GM10266 (cell line): ENCODE data around the gene C11orf87.

Experiments
- DNase-seq: peaks from one replicate; pipeline ENCODE4 v3.0.0; 2012; ENCODE audit errors: extremely low spot score
- TF ChIP-seq, protein P1 (sequence below): IDR thresholded peaks from 2 replicates; pipeline ENCODE4 v1.5.1; 2012; ENCODE audit warnings: mild to moderate bottlenecking, low read depth; ENCODE audit not compliant: control insufficient read depth, insufficient read depth; ENCODE audit errors: missing control alignments

Gene C11orf87

DNA sequence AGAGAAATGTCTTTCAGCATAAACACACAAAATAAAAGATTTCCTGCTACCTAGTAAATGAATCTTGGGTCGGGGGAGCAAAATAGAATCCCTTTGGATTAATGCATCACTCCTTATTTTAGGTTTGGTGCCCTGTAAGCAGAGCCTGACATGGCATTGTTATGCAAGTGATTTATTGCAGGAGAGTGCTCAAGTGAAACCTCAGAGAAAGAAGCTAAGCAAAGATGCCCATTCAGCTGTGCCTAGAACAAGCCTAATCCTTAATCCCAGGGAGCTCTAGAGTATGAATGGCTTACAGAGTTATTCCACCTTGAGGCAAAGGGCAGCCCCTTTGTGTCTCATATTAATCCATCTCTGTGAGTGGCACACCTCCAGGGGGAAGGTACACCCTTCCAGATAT is 21.1 kb downstream of the C11orf87 start:
- DNase-seq: no peak
- TF ChIP-seq, protein P1, sequence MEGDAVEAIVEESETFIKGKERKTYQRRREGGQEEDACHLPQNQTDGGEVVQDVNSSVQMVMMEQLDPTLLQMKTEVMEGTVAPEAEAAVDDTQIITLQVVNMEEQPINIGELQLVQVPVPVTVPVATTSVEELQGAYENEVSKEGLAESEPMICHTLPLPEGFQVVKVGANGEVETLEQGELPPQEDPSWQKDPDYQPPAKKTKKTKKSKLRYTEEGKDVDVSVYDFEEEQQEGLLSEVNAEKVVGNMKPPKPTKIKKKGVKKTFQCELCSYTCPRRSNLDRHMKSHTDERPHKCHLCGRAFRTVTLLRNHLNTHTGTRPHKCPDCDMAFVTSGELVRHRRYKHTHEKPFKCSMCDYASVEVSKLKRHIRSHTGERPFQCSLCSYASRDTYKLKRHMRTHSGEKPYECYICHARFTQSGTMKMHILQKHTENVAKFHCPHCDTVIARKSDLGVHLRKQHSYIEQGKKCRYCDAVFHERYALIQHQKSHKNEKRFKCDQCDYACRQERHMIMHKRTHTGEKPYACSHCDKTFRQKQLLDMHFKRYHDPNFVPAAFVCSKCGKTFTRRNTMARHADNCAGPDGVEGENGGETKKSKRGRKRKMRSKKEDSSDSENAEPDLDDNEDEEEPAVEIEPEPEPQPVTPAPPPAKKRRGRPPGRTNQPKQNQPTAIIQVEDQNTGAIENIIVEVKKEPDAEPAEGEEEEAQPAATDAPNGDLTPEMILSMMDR: no peak

DNA sequence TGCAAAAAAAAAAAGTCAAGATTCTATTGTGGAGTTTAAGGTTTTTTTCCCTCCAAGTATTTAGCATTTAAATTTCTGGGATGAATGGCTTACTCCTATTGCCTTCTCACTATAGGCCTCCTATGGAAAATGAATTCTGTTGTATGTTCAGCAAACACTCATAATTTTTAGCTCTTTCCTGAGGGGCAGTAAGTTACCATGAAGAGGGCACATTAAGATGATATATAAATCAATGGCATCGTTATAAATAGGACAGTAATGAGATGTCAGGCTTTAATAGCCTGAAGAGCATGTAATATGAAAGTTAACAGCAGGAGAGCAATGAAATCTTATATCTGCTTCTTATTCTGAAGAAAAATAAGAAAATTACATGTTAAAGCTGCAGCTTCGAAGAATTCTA is 32.9 kb downstream of the C11orf87 start:
- TF ChIP-seq, protein P1: no peak
- DNase-seq: no peak
